GM12874 (cell line): ENCODE results near the gene AKAP14.

Experiments
- CTCF ChIP-seq: IDR thresholded peaks from 2 replicates; pipeline ENCODE4 v1.5.1; 2011; ENCODE audit warnings: low read depth, mild to moderate bottlenecking, control low read depth, low read length, moderate library complexity; ENCODE audit not compliant: insufficient read depth

AKAP14 gene

DNA sequence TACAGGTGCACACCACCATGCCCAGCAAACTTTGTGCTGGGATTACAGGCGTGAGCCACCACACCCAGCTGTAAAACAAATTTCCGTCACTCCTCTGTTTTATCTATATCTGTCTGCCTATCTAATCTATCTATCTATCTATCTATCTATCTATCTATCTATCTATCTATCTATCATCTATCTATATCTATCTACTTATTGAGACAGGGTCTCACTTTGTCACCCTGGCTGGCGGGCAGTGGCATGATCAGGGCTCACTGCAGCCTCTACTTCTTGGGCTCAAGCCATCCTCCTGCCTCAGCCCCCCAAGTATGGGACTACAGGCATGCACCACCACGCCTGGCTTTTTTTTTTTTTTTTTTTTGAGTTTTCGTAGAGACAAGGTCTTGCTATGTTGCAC, 20.6 kb downstream of the AKAP14 start:
- TF ChIP-seq CTCF, result no peak

GRCh38 chrX:119917877-119918276, 22.2 kb downstream of the AKAP14 start:
- no peak for TF ChIP-seq CTCF

GRCh38 chrX:119919835-119920585, 24.3 kb downstream of the AKAP14 start:
- no peak for TF ChIP-seq CTCF

DNA sequence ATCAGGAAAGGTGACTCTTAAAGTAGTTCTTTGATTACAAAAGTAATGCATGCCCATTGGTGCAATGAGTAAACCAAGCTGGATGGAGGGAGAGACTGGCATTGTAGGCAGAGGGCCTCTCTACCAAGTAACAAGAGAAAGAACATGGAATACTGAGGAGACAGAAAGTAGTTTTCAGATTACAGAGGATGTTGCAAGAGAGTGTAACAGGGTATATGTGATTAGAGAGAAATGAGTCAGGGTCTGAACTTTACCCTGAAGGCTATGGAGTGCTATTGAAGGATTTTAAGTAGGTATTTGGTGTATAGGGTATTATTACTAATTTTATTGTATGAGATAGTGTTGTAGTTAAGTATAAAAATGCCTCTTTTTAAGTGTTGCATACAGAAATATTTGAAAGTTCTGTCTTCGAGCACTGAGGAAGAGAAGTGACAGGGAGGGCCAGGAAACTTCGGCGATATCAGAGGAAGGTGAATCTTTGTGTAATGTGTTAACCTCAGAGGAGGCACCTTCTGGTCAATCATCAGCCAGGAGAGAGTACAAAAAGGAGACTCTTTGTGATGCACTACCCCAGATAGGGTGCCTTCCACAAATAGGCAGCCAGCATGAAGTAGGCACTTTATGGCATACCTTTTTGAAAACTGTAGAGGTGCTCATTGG, 39.7 kb downstream of the AKAP14 start:
- no peak for TF ChIP-seq CTCF

- no peak for TF ChIP-seq CTCF
These were observed 45.6 kb downstream of the AKAP14 start for GRCh38 chrX:119941336-119941735.

- no peak for TF ChIP-seq CTCF
These were observed 46.6 kb downstream of the AKAP14 start for GRCh38 chrX:119942173-119942819.

DNA sequence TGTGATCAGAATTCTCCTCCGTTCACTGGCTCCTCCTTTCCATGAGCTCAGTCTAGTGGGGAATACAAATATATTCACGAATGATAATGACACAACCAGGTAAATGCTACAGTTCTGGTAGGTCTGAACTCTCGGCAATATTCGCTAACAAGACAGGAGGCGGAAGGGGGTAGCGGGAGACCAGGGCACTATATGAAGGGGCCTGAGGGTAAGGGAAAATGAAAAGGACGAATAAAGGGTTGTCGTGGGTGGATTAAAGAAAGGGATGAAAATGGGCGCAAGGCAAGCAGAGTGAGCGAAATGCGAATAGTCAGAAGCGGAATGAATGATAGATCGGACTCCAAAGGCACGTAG, 47.1 kb downstream of the AKAP14 start:
- TF ChIP-seq CTCF, result no peak
